GM19043 (cell line): ENCODE results near the gene IGF1R.

ENCODE experiments used
- ATAC-seq: cut with Tn5 transposase; IDR thresholded peaks from one replicate; pipeline ENCODE4 v1.9.1; 2021; ENCODE audit warnings: low read depth; ENCODE audit not compliant: unreplicated experiment

Gene IGF1R

GRCh38 chr15:98700519-98700918 is 52.2 kb downstream of the IGF1R start:
- no peak for ATAC-seq

GRCh38 chr15:98703126-98703685 is 54.9 kb downstream of the IGF1R start:
- ATAC-seq: no peak

GRCh38 chr15:98705070-98705469 is 56.7 kb downstream of the IGF1R start:
- no peak for ATAC-seq

- ATAC-seq: no peak
Observed at GRCh38 chr15:98706387-98706786, 58.0 kb downstream of the IGF1R start.

GRCh38 chr15:98706986-98707385 is 58.6 kb downstream of the IGF1R start:
- ATAC-seq: no peak

- no peak for ATAC-seq
Observed at GRCh38 chr15:98708037-98708590, 59.8 kb downstream of the IGF1R start.

- no peak for ATAC-seq
Observed at GRCh38 chr15:98711810-98712209, 63.5 kb downstream of the IGF1R start.

GRCh38 chr15:98712845-98713584 is 64.7 kb downstream of the IGF1R start:
- no peak for ATAC-seq

GRCh38 chr15:98713585-98714001 is 65.3 kb downstream of the IGF1R start:
- ATAC-seq: no peak

GRCh38 chr15:98714922-98715321 is 66.6 kb downstream of the IGF1R start:
- no peak for ATAC-seq

GRCh38 chr15:98715401-98715800 is 67.1 kb downstream of the IGF1R start:
- no peak for ATAC-seq

GRCh38 chr15:98715890-98716443 is 67.6 kb downstream of the IGF1R start:
- ATAC-seq: no peak

GRCh38 chr15:98717371-98717770 is 69.0 kb downstream of the IGF1R start:
- ATAC-seq: no peak

- ATAC-seq: no peak
Observed at GRCh38 chr15:98717942-98718341, 69.6 kb downstream of the IGF1R start.

GRCh38 chr15:98718426-98719136 is 70.2 kb downstream of the IGF1R start:
- ATAC-seq: no peak

- no peak for ATAC-seq
Observed at GRCh38 chr15:98719137-98719740, 70.9 kb downstream of the IGF1R start.

GRCh38 chr15:98720031-98720430 is 71.7 kb downstream of the IGF1R start:
- no peak for ATAC-seq

- ATAC-seq: no peak
Observed at GRCh38 chr15:98720577-98721565, 72.5 kb downstream of the IGF1R start.

GRCh38 chr15:98722209-98722608 is 73.9 kb downstream of the IGF1R start:
- ATAC-seq: no peak

GRCh38 chr15:98722645-98723044 is 74.3 kb downstream of the IGF1R start:
- ATAC-seq: no peak
